Kidney (tissue), 14 donors: ENCODE data around the gene UVSSA. TPM values are rescaled to one million over a fixed set of nuclear protein-coding genes. Genes with fewer than 3 reads are reported as not detected.

Source experiments
- DNase-seq, 5 donors: peaks; one replicate each; pipeline ENCODE4 v3.0.0-alpha.2; 2013 to 2020
- FAIRE-seq: peaks from 2 replicates; lab custom pipeline; 2012; peaks lifted over from hg19 to GRCh38; lab: Jason Lieb, UNC
- H3K27ac ChIP-seq, 2 donors: one replicate each; pipeline ENCODE4 v1.7.0; 2013; ENCODE audit warnings: low read depth in 2 of 2, low read length in 2 of 2, inconsistent platforms in 1 of 2
- H3K27me3 ChIP-seq: one replicate; pipeline ENCODE4 v1.7.1; 2013; ENCODE audit warnings: low read length, inconsistent platforms; ENCODE audit not compliant: control insufficient read depth, insufficient read depth
- H3K36me3 ChIP-seq, 3 donors: one replicate each; pipeline versions ENCODE4 v1.7.0 to v1.7.1; 2013; ENCODE audit warnings: low read length in 3 of 3, control low read depth in 1 of 3, inconsistent platforms in 1 of 3; ENCODE audit not compliant: insufficient read depth in 3 of 3, control insufficient read depth in 2 of 3
- H3K4me1 ChIP-seq, 3 donors: one replicate each; pipeline versions ENCODE4 v1.7.0 to v1.7.1; 2013; ENCODE audit warnings: low read length in 3 of 3, inconsistent platforms in 1 of 3, low read depth in 1 of 3; ENCODE audit not compliant: control insufficient read depth in 2 of 3, insufficient read depth in 2 of 3
- H3K4me3 ChIP-seq, 3 donors: one replicate each; pipeline versions ENCODE4 v1.7.0 to v1.8.1; 2013; ENCODE audit warnings: low read length in 3 of 3, control low read depth in 1 of 3, inconsistent platforms in 1 of 3
- H3K9ac ChIP-seq, 3 donors: one replicate each; pipeline versions ENCODE4 v1.7.0 to v1.7.1; 2013; ENCODE audit warnings: low read length in 3 of 3, control low read depth in 1 of 3, inconsistent platforms in 1 of 3
- H3K9me3 ChIP-seq, 3 donors: one replicate each; pipeline versions ENCODE4 v1.7.0 to v1.7.1; 2013; ENCODE audit warnings: low read length in 3 of 3, control low read depth in 1 of 3, inconsistent platforms in 1 of 3; ENCODE audit not compliant: control insufficient read depth in 2 of 3, insufficient read depth in 1 of 3
- intact Hi-C: fragments of 100-400 bp; cut with DNase I; formaldehyde crosslinking; loops from one replicate; pipeline ENCODE4 v1.11.1; 2022
- polyA plus RNA-seq: library from polyadenylated mRNA; stranded (reverse); fragments of 350-450 nt; fragmentation: Illumina TruSeq; extraction: RNeasy Lipid Tissue Mini Kit (QIAGEN cat#74804); gene quantifications from one replicate; pipeline ENCODE4 v1.2.3, GENCODE V29; 2014; ENCODE audit warnings: low read depth, low replicate concordance; ENCODE audit not compliant: insufficient read depth
- total RNA-seq: library from RNA; stranded (reverse); fragmentation: NEBNext Ultra II Directional; extraction: Animal tissue kit (Norgen Biotek cat#: 25700); gene quantifications from one replicate; pipeline ENCODE4 v1.2.1, GENCODE V29; 2021
- TF ChIP-seq, protein P1 (sequence below): IDR thresholded peaks from 3 replicates; pipeline ENCODE4 v1.5.1; 2012; ENCODE audit warnings: mild to moderate bottlenecking, moderate library complexity, borderline replicate concordance; ENCODE audit not compliant: insufficient read depth; ENCODE audit errors: extremely low read depth
- donor health status: control.
- donor health status: control.
- donor health status: control.
- donor health status: control.
- donor health status: control.
- donor health status: DM: yes; HTN: yes; CAD: no.
- donor health status: Normal renal cell carcinoma (clear cell type).

The UVSSA gene
- total and polyA plus RNA-seq, 2 donors from 2014 or later: 5.2 to 32.5 TPM

GRCh38 chr4:1410491-1411325, 63.7 kb downstream of the UVSSA start:
- intact Hi-C loops: no loop called here
- FAIRE-seq: no peak
- TF ChIP-seq, protein P1, sequence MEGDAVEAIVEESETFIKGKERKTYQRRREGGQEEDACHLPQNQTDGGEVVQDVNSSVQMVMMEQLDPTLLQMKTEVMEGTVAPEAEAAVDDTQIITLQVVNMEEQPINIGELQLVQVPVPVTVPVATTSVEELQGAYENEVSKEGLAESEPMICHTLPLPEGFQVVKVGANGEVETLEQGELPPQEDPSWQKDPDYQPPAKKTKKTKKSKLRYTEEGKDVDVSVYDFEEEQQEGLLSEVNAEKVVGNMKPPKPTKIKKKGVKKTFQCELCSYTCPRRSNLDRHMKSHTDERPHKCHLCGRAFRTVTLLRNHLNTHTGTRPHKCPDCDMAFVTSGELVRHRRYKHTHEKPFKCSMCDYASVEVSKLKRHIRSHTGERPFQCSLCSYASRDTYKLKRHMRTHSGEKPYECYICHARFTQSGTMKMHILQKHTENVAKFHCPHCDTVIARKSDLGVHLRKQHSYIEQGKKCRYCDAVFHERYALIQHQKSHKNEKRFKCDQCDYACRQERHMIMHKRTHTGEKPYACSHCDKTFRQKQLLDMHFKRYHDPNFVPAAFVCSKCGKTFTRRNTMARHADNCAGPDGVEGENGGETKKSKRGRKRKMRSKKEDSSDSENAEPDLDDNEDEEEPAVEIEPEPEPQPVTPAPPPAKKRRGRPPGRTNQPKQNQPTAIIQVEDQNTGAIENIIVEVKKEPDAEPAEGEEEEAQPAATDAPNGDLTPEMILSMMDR: no peak

GRCh38 chr4:1411436-1412375, 64.7 kb downstream of the UVSSA start:
- no peaks in the 10 kb centered on the region for H3K4me1 ChIP-seq
- DNase-seq (peak in 1 of 5 donors; percentile 29), FAIRE-seq (no peak)
- H3K9me3 ChIP-seq: no peaks in the 10 kb centered on the region
- intact Hi-C loops: no loop called here
- H3K27me3 ChIP-seq: peaks cover 34% of the 10 kb centered on the region
- H3K27ac ChIP-seq: no peak overlapping the region
- no peak overlapping the region for H3K4me3 ChIP-seq
- H3K9ac ChIP-seq: no peak overlapping the region
- TF ChIP-seq, protein P1: no peak
- no peaks in the 10 kb centered on the region for H3K36me3 ChIP-seq

More at GRCh38 chr4:1410491-1411325, 63.7 kb downstream of the UVSSA start:
- Histone ChIP-seq H3K4me3 (no peak overlapping the region), H3K4me1 (no peaks in the 10 kb centered on the region), H3K27me3 (peaks cover 34% of the 10 kb centered on the region), H3K36me3 (no peaks in the 10 kb centered on the region), H3K9ac (no peak overlapping the region), H3K9me3 (no peaks in the 10 kb centered on the region), H3K27ac (no peak overlapping the region)
- DNase-seq: peak; percentile 71 to 92 (median 91)

- Histone ChIP-seq H3K27ac (no peak overlapping the region), H3K9me3 (no peaks in the 10 kb centered on the region), H3K9ac (no peak overlapping the region), H3K4me3 (no peak overlapping the region), H3K4me1 (no peaks in the 10 kb centered on the region), H3K27me3 (peaks cover 32% of the 10 kb centered on the region), H3K36me3 (no peaks in the 10 kb centered on the region)
- TF ChIP-seq, protein P1: no peak
- intact Hi-C loops: no loop called here
- FAIRE-seq (no peak), DNase-seq (no peak)
These were observed 65.6 kb downstream of the UVSSA start for GRCh38 chr4:1412376-1413203.
